HG03354 (cell line): Measurements from ENCODE around the gene TNKS1BP1.

ENCODE experiments used
- ATAC-seq: cut with Tn5 transposase; IDR thresholded peaks from one replicate; pipeline ENCODE4 v1.9.1; 2021; ENCODE audit warnings: mild to moderate bottlenecking; ENCODE audit not compliant: unreplicated experiment, poor library complexity, severe bottlenecking

The TNKS1BP1 gene

DNA sequence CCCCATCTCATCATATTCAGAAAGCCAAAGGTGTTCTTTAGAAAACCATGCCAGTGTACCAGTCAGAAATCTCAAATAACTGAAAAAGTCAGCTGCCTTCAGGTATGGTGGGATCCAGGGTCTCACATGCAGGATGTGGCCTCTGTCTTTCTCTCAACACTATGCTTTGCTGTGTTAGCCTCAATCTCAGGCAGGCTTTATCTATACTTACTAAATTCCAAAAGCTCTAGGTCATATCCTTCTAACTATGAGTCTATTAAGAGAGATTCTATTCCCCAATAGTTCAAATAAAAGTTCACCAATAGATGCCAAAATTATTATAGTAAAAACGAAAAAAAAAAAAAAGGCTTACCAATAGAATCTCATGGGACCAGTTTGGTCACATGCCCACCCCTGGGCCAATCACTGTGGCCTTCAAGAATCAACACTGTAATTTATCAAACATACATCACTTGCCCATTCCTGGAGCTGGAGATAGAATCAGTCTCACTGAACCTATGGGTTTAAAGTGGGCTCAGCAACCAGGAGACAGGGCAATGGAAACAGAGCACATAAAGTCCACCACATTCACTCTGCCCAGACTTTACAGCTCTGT lies 49.8 kb downstream of the TNKS1BP1 start:
- no peak for ATAC-seq

DNA sequence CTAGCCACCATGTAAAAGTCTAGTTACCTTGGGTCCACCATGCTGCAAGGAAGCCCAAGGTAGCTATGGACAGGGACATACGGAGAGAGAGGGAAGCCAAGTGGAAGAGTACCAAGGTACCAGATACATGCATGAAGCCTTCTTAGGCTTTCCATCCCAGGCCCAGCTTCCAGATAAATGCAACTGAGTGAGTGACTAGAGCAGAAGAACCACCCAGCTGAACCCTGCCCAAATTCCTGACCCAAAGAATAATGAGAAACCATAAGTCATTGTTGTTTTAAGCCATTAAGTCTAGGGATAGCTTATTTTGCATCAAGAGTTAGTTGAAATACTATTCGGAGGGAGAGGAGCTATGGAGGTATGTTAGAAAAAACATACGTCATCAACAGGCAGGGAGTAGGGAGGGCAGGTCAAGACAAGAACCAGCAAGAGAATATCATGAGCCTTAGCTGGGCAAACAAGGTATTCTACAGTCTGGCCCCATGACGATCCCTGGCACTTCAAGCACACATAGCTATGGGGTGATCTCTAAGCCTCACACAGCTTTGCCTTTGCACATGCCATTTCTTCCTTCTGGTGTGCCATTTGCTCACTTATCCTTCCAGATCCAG lies 51.2 kb downstream of the TNKS1BP1 start:
- no peak for ATAC-seq

DNA sequence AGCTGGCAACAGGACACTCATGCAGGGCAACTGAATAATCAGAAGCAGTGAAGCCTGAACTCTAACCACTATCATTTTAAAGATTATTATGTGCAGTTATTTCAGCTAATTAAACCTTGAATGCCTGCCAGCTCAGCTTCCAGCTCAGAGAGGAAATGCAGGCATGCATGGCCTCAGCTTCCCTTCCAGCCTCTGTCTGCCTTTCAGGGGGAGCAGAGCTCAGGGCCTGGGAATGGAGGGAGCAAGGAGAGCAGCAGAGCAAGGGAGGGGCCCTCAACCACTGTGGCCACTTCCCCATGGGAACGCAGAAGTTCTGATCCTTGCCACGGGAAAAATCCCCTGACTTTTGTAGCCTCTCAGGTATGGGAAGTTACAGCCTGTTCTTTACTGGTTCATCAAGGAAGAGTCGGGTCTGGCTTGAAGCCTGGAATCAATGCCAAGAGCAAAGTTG lies 55.2 kb downstream of the TNKS1BP1 start:
- ATAC-seq, result no peak

DNA sequence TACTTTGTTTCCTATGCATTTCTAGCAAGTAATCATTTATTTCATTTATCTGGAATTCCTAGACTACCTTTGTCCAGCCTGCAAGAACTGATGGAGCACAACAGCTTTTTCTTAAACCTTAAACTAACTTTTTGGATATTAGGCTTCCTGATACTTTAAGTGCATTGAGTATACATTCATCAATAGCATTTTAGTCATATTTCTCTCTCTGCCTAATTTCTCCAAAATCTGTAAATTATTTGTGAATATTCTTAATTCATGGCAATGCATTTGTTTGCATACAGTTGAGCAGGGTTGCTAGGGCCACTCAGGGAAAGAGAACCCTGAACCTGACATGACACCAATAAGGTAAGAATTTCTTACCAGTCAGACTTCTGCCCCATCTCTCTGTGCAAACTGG lies 58.6 kb downstream of the TNKS1BP1 start:
- no peak for ATAC-seq

DNA sequence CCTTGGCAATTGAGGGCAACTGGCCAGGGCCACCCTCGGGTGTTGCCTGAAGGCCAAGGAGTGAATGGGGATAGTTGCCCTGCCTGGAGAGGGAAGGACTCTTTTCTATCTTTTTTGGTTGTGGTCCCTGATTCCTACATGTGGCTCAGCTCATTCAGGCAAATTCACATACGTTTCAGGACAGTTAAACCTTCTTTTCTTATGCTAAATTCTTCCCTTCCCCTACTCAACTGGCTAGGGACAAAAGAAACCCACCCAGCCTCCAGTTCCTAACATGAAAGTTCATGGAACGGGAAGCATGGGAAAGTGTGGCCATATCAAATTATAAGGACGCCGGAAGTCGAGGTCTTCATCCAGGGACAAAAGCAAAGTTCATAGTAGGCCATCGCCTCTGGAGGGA lies 61.4 kb downstream of the TNKS1BP1 start:
- ATAC-seq, result no peak

DNA sequence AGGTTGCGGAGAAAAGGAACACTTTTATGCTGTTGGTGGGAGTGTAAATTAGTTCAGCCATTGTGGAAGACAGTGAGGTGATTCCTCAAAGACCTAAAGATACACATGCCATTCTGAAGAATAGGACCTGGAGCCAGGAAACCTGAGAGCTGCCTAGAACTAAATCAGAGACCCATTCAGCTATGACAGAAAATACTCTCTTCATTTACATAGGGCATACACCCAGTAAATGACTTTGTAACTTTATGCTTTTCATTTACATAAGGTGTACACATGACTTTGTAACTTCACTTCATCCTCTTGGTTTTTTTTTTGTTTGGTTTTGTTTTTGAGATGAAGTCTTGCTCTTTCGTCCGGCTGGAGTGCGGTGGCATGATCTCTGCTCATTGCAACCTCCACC lies 62.6 kb downstream of the TNKS1BP1 start:
- no peak for ATAC-seq

DNA sequence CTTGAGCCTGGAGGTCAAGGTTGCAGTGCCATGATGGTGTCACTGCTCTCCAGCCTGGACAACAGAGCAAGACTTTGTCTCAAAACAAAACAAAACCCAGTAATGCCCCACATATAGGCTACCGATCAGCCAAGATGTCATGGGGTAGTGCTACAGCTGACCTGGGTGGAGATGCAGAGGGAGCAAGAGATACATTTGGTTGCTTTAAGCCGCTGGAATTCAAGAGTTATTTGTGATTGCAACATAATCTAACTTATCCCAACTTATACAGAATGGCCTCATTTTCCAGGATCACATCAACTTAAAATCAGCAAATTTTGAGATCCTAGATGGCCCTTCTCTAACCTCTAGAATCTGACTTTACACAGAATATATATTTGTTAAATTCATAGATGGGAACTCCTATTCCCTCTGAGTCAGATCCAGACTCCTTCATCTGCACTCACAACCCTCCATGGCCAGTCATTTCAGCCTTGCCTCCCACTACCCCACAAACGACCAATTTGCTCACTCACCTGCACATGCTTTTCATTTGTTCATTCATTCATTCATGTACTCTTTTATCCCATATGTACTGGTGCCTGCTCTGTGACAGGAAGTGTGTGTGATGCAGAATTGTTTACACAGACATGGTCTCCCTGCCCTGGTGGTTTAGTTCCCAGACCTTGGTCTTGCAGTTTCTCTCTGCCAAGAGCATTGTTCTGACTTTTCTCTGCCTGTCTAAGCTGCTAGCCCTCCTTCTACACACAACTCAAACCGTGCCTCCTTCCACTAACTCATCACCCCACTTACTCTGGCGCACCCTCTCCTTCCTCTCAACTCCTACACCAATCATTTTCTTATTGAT lies 63.6 kb downstream of the TNKS1BP1 start:
- ATAC-seq, result no peak

DNA sequence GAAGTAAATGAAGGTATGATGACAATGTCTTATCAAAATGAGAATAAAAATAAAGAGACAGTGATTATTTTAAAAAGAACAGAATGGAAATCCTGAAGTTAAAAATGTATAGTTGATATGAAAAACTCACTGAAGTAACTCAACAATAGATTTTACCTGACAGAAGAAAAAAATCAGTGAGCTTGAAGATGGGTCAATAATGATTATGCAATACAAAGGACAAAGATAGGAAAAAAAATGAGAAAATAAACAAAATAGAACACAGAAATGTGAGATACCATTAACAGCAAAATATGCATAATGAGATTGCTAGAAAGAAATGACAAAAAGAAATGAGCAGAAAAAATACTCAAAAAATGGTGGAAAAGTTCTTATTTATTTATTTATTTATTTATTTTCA lies 68.6 kb downstream of the TNKS1BP1 start:
- ATAC-seq, result no peak

DNA sequence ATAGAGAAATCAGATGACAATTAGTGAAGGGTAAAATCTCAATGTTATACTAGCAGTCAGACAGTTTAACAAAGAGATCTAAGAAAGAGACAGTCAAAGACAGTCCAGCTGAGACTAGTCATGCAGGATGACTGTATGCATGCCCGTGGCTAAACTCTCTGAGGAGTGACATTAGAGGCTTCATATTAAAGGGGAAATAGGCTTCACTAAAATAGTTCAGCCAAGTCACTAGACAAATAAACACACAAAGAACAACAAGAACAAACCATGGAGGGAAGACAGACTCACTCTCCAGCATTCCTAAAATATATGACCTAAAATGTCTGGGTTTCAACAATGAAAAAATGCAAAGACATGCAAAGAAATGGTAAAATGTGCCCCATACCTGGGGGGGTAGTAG lies 69.1 kb downstream of the TNKS1BP1 start:
- ATAC-seq, result no peak

DNA sequence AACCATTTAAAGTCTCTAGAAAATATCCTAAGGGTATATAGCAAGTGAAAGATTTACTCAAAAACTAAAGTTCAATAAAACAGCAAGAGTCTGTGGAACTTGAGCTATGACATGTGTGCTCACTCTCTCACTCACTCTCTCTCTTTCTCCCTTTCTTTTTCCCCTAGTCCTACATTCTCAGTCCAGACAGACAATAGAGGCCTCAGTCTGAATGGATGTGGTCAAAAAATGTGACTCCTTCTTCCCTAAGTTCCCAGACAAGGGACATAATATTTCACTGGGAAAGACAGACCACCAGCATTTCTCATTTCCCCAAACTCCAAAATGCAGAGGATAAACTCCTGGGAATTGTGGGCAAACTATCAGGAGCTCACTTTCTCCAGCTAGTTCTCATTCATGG lies 70.1 kb downstream of the TNKS1BP1 start:
- no peak for ATAC-seq

DNA sequence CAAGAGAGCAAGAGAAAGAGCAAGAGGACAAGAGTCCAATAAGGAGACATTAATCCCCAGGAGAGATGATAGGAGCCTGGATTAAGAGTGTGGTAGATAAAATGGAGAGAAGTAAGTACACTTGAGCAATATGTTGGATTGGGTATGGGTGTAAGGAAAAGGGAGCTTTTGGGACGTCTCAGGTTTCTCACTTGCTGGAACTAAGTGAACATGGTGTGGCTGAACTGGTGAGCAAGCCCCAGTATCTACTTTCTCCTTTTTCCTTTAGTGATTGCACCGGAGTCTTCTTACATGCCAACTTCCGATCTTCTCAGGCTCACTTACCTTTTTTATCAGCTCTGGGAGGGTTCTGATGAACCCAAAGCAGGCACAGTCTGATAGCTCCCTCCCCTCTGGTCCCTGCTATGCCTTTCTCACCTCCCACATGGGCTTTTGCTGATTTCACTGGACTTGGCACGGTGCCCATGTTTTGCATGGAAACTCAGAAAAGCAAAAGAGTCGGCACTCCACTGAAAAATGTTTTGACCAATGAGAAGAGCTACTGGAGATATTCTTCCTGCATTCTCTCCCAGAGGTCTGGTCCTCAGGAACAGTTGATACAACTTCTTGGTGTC lies 73.2 kb downstream of the TNKS1BP1 start:
- no peak for ATAC-seq

DNA sequence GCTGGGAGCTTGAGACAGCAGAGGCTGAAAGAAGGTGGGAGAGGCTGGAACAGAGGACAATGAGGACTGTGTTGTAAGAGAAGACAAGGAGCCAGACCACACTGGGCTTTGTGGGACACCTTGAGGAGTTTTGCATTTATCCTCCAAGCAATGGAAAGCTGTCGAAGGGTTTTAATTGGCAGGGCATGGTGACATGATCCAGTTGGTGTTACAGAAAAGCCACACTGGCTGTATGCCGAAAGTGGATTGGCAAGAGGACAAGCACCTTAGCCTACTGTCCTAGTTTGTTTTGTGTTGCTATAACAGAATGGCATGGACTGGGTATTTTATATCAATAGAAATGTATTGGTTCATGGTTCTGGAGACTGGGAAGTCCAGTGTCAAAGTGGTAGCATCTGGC lies 73.7 kb downstream of the TNKS1BP1 start:
- ATAC-seq, result no peak
